Endothelial cell of umbilical vein (primary cell): ENCODE data around the gene KATNB1. TPM values are rescaled to one million over a fixed set of nuclear protein-coding genes. Genes with fewer than 3 reads are reported as not detected.

Experiments used
- BruUV-seq: library from RNA; stranded (reverse); fragments of 400-500 nt; replicated peaks from 2 replicates; lab custom pipeline; 2021; lab: Mats Ljungman, UMichigan
- CTCF ChIA-PET: fragments of 300-600, 350-600 bp; sonication (Branson Sonifier 250); formaldehyde crosslinking; loops from one replicate; lab custom pipeline; 2021; ENCODE audit warnings: antibody characterized with exemption, inconsistent platforms; lab: Charles Lee
- POLR2A ChIA-PET: fragments of 300-600, 350-600 bp; sonication (Branson Sonifier 250); formaldehyde crosslinking; loops from one replicate; lab custom pipeline; 2021; ENCODE audit warnings: antibody characterized with exemption, inconsistent platforms; lab: Charles Lee
- DNase-seq: peaks from one replicate; pipeline ENCODE4 v3.0.0-alpha.2; 2011; ENCODE audit warnings: low read depth, low spot score
- FAIRE-seq: peaks from 2 replicates; lab custom pipeline; 2011; peaks lifted over from hg19 to GRCh38; lab: Jason Lieb, UNC
- H2AFZ ChIP-seq: 2 replicates; pipeline ENCODE4 v1.6.0; 2012; ENCODE audit warnings: low read depth, low read length, control low read depth, inconsistent platforms
- H3K27ac ChIP-seq: 2 replicates; pipeline ENCODE4 v1.5.1; 2011; ENCODE audit warnings: low read depth, mild to moderate bottlenecking, control low read depth, low read length, moderate library complexity; ENCODE audit not compliant: insufficient read depth
- H3K27me3 ChIP-seq, 2 experiments: 2 replicates each; pipeline versions ENCODE4 v1.6.0 to v1.6.1; 2011; ENCODE audit warnings: low read length in 2 of 2, mixed read lengths in 1 of 2; ENCODE audit not compliant: control insufficient read depth in 2 of 2, insufficient read depth in 2 of 2
- H3K36me3 ChIP-seq, 2 experiments: 2 replicates in 1 of 2; 3 replicates in 1 of 2; pipeline ENCODE4 v1.5.1; 2011; ENCODE audit warnings: low read length in 2 of 2, mild to moderate bottlenecking in 1 of 2, moderate library complexity in 1 of 2; ENCODE audit not compliant: control insufficient read depth in 2 of 2, insufficient read depth in 2 of 2; ENCODE audit errors: extremely low read depth in 1 of 2
- H3K4me1 ChIP-seq: 3 replicates; pipeline ENCODE4 v1.5.1; 2011; ENCODE audit warnings: mild to moderate bottlenecking, low read length; ENCODE audit not compliant: control insufficient read depth, insufficient read depth; ENCODE audit errors: extremely low read depth
- H3K4me2 ChIP-seq: 2 replicates; pipeline ENCODE4 v1.6.1; 2011; ENCODE audit warnings: low read length, control low read depth, mixed read lengths; ENCODE audit not compliant: insufficient read depth
- H3K4me3 ChIP-seq, 3 experiments: fragments of 200-600 bp in 1 of 3; sonication (generic), shearing (Covaris generic) in 1 of 3; replicated peaks in 1 of 3; 2 replicates each; pipeline ENCODE4 v1.5.1; 2011 to 2016; ENCODE audit warnings: control low read depth in 3 of 3, low read length in 3 of 3, mild to moderate bottlenecking in 2 of 3, inconsistent platforms in 1 of 3, low read depth in 1 of 3, moderate library complexity in 1 of 3; ENCODE audit not compliant: insufficient read depth in 1 of 3
- H3K79me2 ChIP-seq: 2 replicates; pipeline ENCODE4 v1.6.0; 2012; ENCODE audit warnings: low read length, inconsistent platforms; ENCODE audit not compliant: control insufficient read depth, insufficient read depth
- H3K9ac ChIP-seq: replicated peaks from 2 replicates; pipeline ENCODE3; 2011; ENCODE audit warnings: low read length, control low read depth; ENCODE audit not compliant: insufficient read depth; ENCODE audit errors: extremely low read depth
- H3K9me1 ChIP-seq: replicated peaks from 3 replicates; pipeline ENCODE4 v1.6.0; 2011; ENCODE audit warnings: mild to moderate bottlenecking, low read length; ENCODE audit not compliant: control insufficient read depth, insufficient read depth; ENCODE audit errors: extremely low read depth
- H3K9me3 ChIP-seq: replicated peaks from 2 replicates; pipeline ENCODE4 v1.5.1; 2012; ENCODE audit warnings: low read length, inconsistent platforms; ENCODE audit not compliant: control insufficient read depth, insufficient read depth
- H4K20me1 ChIP-seq: replicated peaks from 2 replicates; pipeline ENCODE3; 2011; ENCODE audit warnings: mild to moderate bottlenecking, low read length; ENCODE audit not compliant: control insufficient read depth, insufficient read depth; ENCODE audit errors: extremely low read depth
- EZH2 ChIP-seq: IDR thresholded peaks from 2 replicates; pipeline ENCODE4 v1.6.1; 2012; ENCODE audit warnings: borderline replicate concordance, low read depth, mild to moderate bottlenecking, moderate library complexity, low read length, inconsistent platforms; ENCODE audit not compliant: severe bottlenecking
- FOS ChIP-seq: IDR thresholded peaks from 2 replicates; pipeline ENCODE4 v1.6.1; 2011; ENCODE audit warnings: mild to moderate bottlenecking, low read length, moderate library complexity, borderline replicate concordance; ENCODE audit not compliant: insufficient read depth
- GATA2 ChIP-seq: IDR thresholded peaks from 2 replicates; pipeline ENCODE4 v1.7.0; 2011; ENCODE audit warnings: low read depth, mild to moderate bottlenecking, moderate library complexity, mixed read lengths, low read length; ENCODE audit not compliant: insufficient read length, insufficient read depth
- JUN ChIP-seq: IDR thresholded peaks from 2 replicates; pipeline ENCODE4 v1.6.1; 2011; ENCODE audit warnings: borderline replicate concordance, low read depth; ENCODE audit not compliant: insufficient read length, insufficient read depth
- MYC ChIP-seq: IDR thresholded peaks from one replicate; pipeline ENCODE4 v1.6.1; 2011; ENCODE audit warnings: mild to moderate bottlenecking, low read depth, low read length
- POLR2A ChIP-seq: IDR thresholded peaks from 2 replicates; pipeline ENCODE4 v1.6.1; 2012; ENCODE audit warnings: low read depth, mild to moderate bottlenecking, control low read depth, low read length
- POLR2AphosphoS5 ChIP-seq: IDR thresholded peaks from 2 replicates; pipeline ENCODE4 v1.6.1; 2012; ENCODE audit warnings: low read depth, mild to moderate bottlenecking, control low read depth, low read length, moderate library complexity; ENCODE audit not compliant: insufficient read depth
- dilution Hi-C: fragments of 300-500 bp; cut with MboI; formaldehyde crosslinking; loops from one replicate; pipeline ENCODE4 v1.15.0; 2019; ENCODE audit warnings: low sequenced_read_pairs; ENCODE audit not compliant: extremely low pct_ligation_motif_present
- intact Hi-C: fragments of 100-400 bp; cut with micrococcal nuclease; formaldehyde crosslinking; loops from one replicate; pipeline ENCODE4 v1.10.0; 2022
- polyA plus RNA-seq, 4 experiments: library from polyadenylated mRNA; depleted of rRNA in 3 of 4; stranded (reverse) in 3 of 4; unstranded in 1 of 4; fragments of >200 nt; gene quantifications; 2 replicates each; pipeline versions ENCODE4 v1.2.1 to v1.2.3, GENCODE V29; 2011 to 2012; ENCODE audit warnings: missing spikeins in 1 of 4
- total RNA-seq: library from RNA; stranded (reverse); gene quantifications from 2 replicates; pipeline ENCODE4 v1.2.3, GENCODE V29; 2021
- TF ChIP-seq, protein P1 (sequence below), 2 donors: IDR thresholded peaks; 1 replicate in 1 of 2; 2 replicates in 1 of 2; pipeline ENCODE4 v1.5.1; 2011; ENCODE audit warnings: low read length in 2 of 2, mild to moderate bottlenecking in 2 of 2, moderate library complexity in 2 of 2, control low read depth in 1 of 2, inconsistent platforms in 1 of 2, low read depth in 1 of 2; ENCODE audit not compliant: insufficient read depth in 1 of 2; ENCODE audit errors: extremely low read depth in 1 of 2
- TF ChIP-seq, protein P2 (sequence below): IDR thresholded peaks from 2 replicates; pipeline ENCODE4 v1.6.1; 2011; ENCODE audit not compliant: insufficient read depth, insufficient read length

Gene KATNB1
- total and polyA plus RNA-seq, 2 donors (not counting 3 experiments of a cell fraction or from before 2014, with no cell fraction given), result 25.9 to 35.9 TPM

DNA sequence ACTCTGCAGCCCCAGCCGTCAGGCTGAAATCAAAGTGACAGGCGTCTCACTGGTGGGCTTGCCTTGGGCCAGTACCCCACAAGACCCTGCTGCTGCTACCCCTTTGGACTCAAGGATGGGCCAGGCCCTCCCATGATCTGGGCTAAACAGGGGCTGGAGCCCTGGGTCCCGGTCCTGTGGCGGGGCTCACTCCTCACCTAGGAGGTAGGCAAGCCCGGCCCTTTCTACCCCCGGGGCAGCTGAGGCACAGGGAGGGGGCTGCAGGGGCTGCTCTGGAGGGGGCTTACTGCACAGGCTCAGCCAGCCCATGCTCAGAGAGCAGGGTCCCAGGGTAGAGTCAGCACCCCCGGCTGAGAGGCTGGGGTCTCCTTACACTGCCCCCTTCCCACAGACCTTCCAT, 23.6 kb downstream of the KATNB1 start:
- Histone ChIP-seq H3K36me3 (peaks cover 0 to 38% of the 10 kb centered on the region in 2 experiments), H3K9me1 (no peaks in the 10 kb centered on the region), H3K4me2 (no peak overlapping the region), H3K4me1 (no peaks in the 10 kb centered on the region), H3K27ac (no peak overlapping the region), H3K79me2 (no peaks in the 10 kb centered on the region), H3K9me3 (no peaks in the 10 kb centered on the region), H3K9ac (no peak overlapping the region), H3K4me3 (no peak overlapping the region), H3K27me3 (no peaks in the 10 kb centered on the region), H2AFZ (no peak overlapping the region), H4K20me1 (no peaks in the 10 kb centered on the region)
- dilution Hi-C loops (no loop called here), intact Hi-C loops (no loop called here)
- no TSS peak for BruUV-seq
- POLR2A ChIA-PET, result no interaction called here
- DNase-seq (no peak), FAIRE-seq (no peak)
- CTCF ChIA-PET, result interaction anchor here (1.4 to 2.0 kb wide), 2 partner anchors 19 to 105 kb away, joined by 3 to 8 read pairs; no protein-coding TSS in a partner anchor
- TF ChIP-seq POLR2AphosphoS5 (no peak), EZH2 (no peak), JUN (no peak), MYC (no peak), POLR2A (no peak), FOS (no peak), GATA2 (no peak)
- TF ChIP-seq, protein P1, sequence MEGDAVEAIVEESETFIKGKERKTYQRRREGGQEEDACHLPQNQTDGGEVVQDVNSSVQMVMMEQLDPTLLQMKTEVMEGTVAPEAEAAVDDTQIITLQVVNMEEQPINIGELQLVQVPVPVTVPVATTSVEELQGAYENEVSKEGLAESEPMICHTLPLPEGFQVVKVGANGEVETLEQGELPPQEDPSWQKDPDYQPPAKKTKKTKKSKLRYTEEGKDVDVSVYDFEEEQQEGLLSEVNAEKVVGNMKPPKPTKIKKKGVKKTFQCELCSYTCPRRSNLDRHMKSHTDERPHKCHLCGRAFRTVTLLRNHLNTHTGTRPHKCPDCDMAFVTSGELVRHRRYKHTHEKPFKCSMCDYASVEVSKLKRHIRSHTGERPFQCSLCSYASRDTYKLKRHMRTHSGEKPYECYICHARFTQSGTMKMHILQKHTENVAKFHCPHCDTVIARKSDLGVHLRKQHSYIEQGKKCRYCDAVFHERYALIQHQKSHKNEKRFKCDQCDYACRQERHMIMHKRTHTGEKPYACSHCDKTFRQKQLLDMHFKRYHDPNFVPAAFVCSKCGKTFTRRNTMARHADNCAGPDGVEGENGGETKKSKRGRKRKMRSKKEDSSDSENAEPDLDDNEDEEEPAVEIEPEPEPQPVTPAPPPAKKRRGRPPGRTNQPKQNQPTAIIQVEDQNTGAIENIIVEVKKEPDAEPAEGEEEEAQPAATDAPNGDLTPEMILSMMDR (IDR thresholded peaks at IDR 0.05; ENCODE audit: extremely low read depth in 1 of 2, insufficient read depth in 1 of 2, low read depth in 1 of 2, low read length in 2 of 2), result no peak
- TF ChIP-seq, protein P2, sequence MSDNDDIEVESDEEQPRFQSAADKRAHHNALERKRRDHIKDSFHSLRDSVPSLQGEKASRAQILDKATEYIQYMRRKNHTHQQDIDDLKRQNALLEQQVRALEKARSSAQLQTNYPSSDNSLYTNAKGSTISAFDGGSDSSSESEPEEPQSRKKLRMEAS, result no peak
